Measurements from ENCODE around the gene SPAAR. TPM values are rescaled to one million over a fixed set of nuclear protein-coding genes. Genes with fewer than 3 reads are reported as not detected.

Gene SPAAR
- total RNA-seq, 1 donor from 2014 or later: 4.0 TPM

GRCh38 chr9:35944173-35944572, 34.9 kb downstream of the SPAAR start:
- Histone ChIP-seq H3K4me1 (peaks cover 5 to 21% of the 10 kb centered on the region in 2 donors), H3K9me3 (no peaks in the 10 kb centered on the region), H3K27me3 (no peaks in the 10 kb centered on the region), H3K4me3 (no peak overlapping the region), H3K27ac (peak overlapping the region; percentile 53 to 72), H3K36me3 (no peaks in the 10 kb centered on the region)
- TF ChIP-seq, protein P1, sequence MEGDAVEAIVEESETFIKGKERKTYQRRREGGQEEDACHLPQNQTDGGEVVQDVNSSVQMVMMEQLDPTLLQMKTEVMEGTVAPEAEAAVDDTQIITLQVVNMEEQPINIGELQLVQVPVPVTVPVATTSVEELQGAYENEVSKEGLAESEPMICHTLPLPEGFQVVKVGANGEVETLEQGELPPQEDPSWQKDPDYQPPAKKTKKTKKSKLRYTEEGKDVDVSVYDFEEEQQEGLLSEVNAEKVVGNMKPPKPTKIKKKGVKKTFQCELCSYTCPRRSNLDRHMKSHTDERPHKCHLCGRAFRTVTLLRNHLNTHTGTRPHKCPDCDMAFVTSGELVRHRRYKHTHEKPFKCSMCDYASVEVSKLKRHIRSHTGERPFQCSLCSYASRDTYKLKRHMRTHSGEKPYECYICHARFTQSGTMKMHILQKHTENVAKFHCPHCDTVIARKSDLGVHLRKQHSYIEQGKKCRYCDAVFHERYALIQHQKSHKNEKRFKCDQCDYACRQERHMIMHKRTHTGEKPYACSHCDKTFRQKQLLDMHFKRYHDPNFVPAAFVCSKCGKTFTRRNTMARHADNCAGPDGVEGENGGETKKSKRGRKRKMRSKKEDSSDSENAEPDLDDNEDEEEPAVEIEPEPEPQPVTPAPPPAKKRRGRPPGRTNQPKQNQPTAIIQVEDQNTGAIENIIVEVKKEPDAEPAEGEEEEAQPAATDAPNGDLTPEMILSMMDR (IDR thresholded peaks at IDR 0.05): no peak
- intact Hi-C loops (cut with DNase I): loop anchor here (10.0 kb wide), 1 partner anchor 299 kb away; no protein-coding TSS in a partner anchor
- DNase-seq (ENCODE audit: low spot score in 2 of 2): no peak

GRCh38 chr9:35944841-35945240, 35.6 kb downstream of the SPAAR start:
- no peak for DNase-seq (ENCODE audit: low spot score in 2 of 2)
- H3K36me3 ChIP-seq: no peaks in the 10 kb centered on the region
- intact Hi-C loops (cut with DNase I): loop anchor here (1.0 to 10.0 kb wide), 3 partner anchors 42 to 300 kb away; partner anchors contain the start of gene NPR2
- peaks cover 5 to 21% of the 10 kb centered on the region in 2 donors for H3K4me1 ChIP-seq
- no peak overlapping the region for H3K4me3 ChIP-seq
- no peaks in the 10 kb centered on the region for H3K27me3 ChIP-seq
- H3K9me3 ChIP-seq: no peaks in the 10 kb centered on the region
- H3K27ac ChIP-seq: peak overlapping the region; percentile 53 to 72
- TF ChIP-seq, protein P1 (IDR thresholded peaks at IDR 0.05): no peak

DNA sequence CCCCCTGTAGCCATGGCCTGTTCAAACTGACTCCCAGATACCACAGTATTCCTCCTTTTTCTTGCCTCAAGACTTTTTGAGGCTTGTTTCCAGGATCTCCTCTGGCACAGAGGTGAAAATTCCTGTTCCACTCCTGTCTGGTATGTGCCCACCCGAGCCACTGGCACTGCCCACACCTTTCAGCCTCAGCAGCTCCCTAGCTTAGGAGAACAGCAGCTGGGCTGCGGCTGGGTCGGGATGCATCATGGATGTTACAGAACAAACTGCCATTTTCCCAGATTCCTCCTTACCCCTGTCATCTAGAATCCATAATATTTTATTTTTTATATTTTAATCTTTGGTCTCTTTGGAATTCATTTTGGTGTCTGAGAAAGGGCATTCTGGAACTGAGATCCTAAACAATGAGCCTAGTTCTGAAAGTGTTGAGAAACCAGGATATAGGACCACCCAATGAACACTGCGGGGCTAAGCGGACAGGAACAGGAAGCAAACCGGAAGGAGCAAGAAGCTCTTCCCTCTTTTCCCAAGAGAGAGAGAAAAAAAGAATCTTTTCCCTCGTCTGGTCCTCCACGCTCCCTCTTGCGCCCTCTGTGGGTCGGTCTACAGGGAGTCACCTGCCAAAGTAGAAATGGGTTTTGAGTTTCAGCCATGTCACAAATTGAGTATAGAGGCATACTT, 36.2 kb downstream of the SPAAR start:
- intact Hi-C loops (cut with DNase I): loop anchor here (1.0 to 10.0 kb wide), 3 partner anchors 42 to 301 kb away; partner anchors contain the start of gene NPR2
- Histone ChIP-seq H3K27me3 (no peaks in the 10 kb centered on the region), H3K27ac (peak overlapping the region; percentile 53 to 72), H3K36me3 (no peaks in the 10 kb centered on the region), H3K9me3 (no peaks in the 10 kb centered on the region), H3K4me3 (peak overlapping the region in 1 of 2 donors; percentile 9), H3K4me1 (peaks cover 5 to 21% of the 10 kb centered on the region in 2 donors)
- TF ChIP-seq, protein P1 (IDR thresholded peaks at IDR 0.05): peak; percentile 69 to 87 (median 85)
- peak in 1 of 2 donors; percentile 87 for DNase-seq (ENCODE audit: low spot score in 2 of 2)

GRCh38 chr9:35948451-35948850, 39.2 kb downstream of the SPAAR start:
- no peaks in the 10 kb centered on the region for H3K9me3 ChIP-seq
- no peaks in the 10 kb centered on the region for H3K36me3 ChIP-seq
- TF ChIP-seq, protein P1 (IDR thresholded peaks at IDR 0.05): no peak
- H3K4me1 ChIP-seq: peaks cover 5 to 21% of the 10 kb centered on the region in 2 donors
- intact Hi-C loops (cut with DNase I): loop anchor here (5.0 to 10.0 kb wide), 2 partner anchors 156 to 304 kb away; partner anchors contain the start of gene NPR2
- H3K27ac ChIP-seq: no peak overlapping the region
- no peak for DNase-seq (ENCODE audit: low spot score in 2 of 2)
- H3K27me3 ChIP-seq: no peaks in the 10 kb centered on the region
- no peak overlapping the region for H3K4me3 ChIP-seq

DNA sequence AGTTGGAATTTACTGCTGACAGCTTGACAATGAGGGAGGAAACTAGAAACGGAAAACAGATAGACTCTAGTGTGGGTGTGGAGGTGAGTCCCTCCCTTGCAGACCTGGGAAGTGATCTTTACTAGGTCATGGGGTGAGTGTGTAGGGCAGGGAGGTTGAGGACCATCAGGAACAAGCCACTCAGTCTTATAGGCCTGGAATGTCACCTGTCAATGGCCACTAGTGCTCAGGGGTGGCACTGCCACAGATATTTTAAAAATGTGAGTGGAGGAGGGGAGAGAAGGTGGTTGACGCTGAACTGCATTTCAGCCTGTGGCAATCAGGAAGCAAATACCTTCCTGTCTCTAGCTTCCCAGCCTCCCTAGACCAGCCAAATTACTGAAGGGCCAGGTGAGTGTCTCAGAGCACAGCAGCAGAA, 39.6 kb downstream of the SPAAR start:
- no peaks in the 10 kb centered on the region for H3K27me3 ChIP-seq
- no peak for DNase-seq (ENCODE audit: low spot score in 2 of 2)
- no peak overlapping the region for H3K27ac ChIP-seq
- peaks cover 5 to 21% of the 10 kb centered on the region in 2 donors for H3K4me1 ChIP-seq
- no peaks in the 10 kb centered on the region for H3K36me3 ChIP-seq
- intact Hi-C loops (cut with DNase I): loop anchor here (5.0 to 10.0 kb wide), 2 partner anchors 157 to 304 kb away; partner anchors contain the start of gene NPR2
- no peaks in the 10 kb centered on the region for H3K9me3 ChIP-seq
- H3K4me3 ChIP-seq: no peak overlapping the region
- TF ChIP-seq, protein P1 (IDR thresholded peaks at IDR 0.05): no peak
